ENCODE measurements around the gene NEK11.

The NEK11 gene

DNA sequence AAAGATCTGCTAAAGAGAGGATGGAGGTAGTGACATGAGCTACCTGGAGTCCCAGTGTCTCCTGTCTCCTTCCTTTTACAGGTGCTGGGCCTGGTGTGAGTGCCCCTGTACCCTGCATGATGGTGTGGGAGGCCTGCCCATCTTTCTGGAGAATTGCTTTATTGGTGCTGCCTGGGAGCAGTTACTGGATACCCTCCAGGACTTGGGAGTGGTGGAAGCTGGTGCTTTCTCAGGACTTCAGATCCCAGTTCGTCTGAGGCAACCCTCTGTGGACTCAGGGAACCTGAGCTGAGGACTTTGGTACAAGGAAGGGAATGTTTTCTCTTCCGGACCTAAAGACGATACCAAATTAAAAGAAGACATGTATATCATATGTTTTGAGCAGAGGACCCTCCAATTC lies 336.6 kb downstream of the NEK11 start:
- no peak for DNase-seq

- peak; percentile 25 to 52 for DNase-seq
Observed at GRCh38 chr3:131370935-131371687, 344.4 kb downstream of the NEK11 start.

- DNase-seq: peak; percentile 41 to 51
Observed at GRCh38 chr3:131371688-131372066, 345.0 kb downstream of the NEK11 start.

DNA sequence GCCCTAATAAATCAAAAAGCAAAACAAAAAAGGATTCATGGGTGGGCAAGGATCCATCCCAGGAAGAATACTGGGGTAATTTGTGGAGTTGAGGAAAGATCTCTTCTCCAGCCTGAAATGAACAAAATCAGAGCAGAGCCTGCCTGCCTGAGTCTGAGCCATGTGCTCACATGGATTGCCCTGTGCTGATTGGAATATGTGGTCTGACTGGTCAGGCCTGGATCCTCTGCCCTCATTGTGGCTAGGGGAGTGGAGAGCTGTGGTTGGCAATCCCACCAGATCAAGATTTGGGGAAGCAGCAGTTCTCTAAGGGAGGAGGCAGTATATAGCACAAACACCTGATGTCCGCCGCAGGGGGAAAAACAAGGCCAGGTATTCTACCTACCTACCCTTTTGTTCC lies 348.1 kb downstream of the NEK11 start:
- no peak for DNase-seq

GRCh38 chr3:131380821-131381444 lies 354.3 kb downstream of the NEK11 start:
- peak; percentile 27 to 32 for DNase-seq

DNA sequence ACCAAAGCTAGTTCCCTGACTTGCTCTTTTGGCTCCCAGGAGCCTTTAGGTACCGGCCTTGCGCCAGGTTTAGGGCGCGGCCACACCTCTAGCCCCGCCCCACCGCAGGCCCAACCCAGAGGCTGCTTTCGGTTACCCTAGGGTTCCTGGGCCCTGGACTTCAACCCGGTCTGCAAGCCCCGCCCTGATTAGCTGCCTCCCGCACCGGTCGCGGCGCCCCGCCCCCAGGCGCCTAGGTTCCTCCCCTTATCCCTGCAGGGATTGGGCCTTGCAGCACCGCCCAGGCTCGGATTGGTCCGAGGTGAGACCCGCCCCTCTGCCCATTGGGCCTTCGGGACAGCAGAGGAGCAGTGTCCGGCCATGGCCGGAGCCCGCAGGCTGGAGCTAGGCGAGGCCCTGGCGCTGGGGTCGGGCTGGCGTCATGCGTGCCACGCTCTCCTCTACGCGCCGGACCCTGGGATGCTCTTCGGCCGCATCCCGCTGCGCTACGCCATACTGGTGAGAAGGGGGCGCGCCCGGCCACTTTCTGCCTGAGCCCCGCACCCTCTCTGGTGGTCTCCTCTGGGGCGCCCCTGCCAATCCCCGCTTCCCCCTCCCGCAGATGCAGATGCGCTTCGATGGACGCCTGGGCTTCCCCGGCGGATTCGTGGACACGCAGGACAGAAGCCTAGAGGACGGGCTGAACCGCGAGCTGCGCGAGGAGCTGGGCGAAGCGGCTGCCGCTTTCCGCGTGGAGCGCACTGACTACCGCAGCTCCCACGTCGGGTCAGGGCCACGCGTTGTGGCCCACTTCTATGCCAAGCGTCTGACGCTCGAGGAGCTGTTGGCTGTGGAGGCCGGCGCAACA lies 355.0 kb downstream of the NEK11 start, which contains the start of gene NUDT16:
Gene NUDT16, plus strand, starts transcription at position 330 of the 847 bp plus-strand sequence. Its CDS starts 31 bp downstream, at position 361.
- DNase-seq: peak; percentile 99

GRCh38 chr3:131386429-131387165 lies 359.9 kb downstream of the NEK11 start:
- peak; percentile 75 to 80 for DNase-seq

GRCh38 chr3:131387796-131388489 lies 361.3 kb downstream of the NEK11 start:
- peak in 1 of 2 donors; percentile 28 for DNase-seq

DNA sequence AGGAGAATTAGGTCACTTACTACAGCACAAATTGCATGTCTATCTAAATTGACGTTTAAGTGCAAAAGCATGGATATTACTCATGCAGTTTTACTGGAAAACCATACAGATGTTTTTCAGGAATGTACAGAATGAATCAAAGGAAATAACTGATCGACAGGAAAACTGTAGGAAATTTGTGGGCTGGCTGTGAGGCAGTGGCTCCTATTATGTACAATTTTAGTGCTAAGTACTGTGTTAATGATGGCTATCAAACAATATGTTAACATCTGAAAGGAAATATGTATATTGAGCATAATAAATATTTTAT lies 361.8 kb downstream of the NEK11 start:
- DNase-seq: no peak

DNA sequence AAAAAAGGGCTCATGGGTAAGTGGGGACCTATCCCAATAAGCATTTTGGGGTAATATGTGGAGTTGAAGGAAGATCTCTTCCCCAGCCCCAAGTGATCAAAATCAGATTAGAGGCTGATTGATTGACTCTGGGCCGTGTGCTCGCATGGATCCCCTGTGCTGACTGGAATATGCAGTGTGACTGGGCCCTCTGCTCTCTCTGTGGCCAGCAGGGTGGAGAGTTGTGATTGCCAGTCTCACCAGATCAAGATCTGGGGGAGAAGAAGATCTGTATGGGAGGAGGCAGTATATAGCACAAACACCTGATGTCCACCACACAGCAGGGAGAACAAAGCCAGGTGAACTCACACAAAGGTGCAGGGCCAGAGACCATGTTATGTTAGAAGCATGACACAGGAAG lies 363.7 kb downstream of the NEK11 start:
- no peak for DNase-seq

- DNase-seq: no peak
Observed at GRCh38 chr3:131393051-131393450, 366.4 kb downstream of the NEK11 start.

- no peak for DNase-seq
Observed at GRCh38 chr3:131393868-131394267, 367.2 kb downstream of the NEK11 start.

- DNase-seq: no peak
Observed at GRCh38 chr3:131394400-131394799, 367.7 kb downstream of the NEK11 start.

- no peak for DNase-seq
Observed at GRCh38 chr3:131396170-131396569, 369.5 kb downstream of the NEK11 start.

DNA sequence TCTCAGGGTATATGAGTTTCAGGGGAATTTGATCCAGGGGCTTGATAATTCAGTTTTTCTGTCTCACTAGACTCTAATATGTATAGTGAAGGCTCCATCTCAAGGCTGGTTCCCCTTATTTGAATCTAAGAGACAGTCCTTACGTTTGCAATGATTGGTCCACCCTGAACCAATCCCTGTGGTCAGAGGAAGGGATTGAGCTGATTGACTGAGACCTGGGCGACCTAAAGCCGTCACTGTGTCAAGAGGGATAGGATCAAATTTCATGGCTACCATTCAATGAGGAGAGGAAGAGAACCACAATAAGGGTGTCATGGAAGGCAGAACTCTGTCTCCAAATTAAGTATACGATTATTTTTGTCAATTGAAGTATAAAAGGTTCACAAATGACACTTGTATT lies 371.2 kb downstream of the NEK11 start:
- no peak for DNase-seq

All from inflammatory macrophage treated with lipopolysaccharide for 1 hour (primary cell).